Effector CD8-positive, alpha-beta T cell (primary cell): Measurements from ENCODE around the gene CORO1A.
"Not testable (repeated sequence)": the region's sequence is repeated elsewhere in the genome, so short reads cannot be mapped to it uniquely, and the experiment has no call there.

Source experiments
- DNase-seq: peaks from one replicate; lab custom pipeline; 2025; lab: John Stamatoyannopoulos, UW
- total RNA-seq, 4 experiments: gene quantifications; one replicate each; lab custom pipeline; 2026; lab: John Stamatoyannopoulos, UW

The CORO1A gene
- total RNA-seq = 430 to 884 (median 656) reads per million in 4 experiments

DNA sequence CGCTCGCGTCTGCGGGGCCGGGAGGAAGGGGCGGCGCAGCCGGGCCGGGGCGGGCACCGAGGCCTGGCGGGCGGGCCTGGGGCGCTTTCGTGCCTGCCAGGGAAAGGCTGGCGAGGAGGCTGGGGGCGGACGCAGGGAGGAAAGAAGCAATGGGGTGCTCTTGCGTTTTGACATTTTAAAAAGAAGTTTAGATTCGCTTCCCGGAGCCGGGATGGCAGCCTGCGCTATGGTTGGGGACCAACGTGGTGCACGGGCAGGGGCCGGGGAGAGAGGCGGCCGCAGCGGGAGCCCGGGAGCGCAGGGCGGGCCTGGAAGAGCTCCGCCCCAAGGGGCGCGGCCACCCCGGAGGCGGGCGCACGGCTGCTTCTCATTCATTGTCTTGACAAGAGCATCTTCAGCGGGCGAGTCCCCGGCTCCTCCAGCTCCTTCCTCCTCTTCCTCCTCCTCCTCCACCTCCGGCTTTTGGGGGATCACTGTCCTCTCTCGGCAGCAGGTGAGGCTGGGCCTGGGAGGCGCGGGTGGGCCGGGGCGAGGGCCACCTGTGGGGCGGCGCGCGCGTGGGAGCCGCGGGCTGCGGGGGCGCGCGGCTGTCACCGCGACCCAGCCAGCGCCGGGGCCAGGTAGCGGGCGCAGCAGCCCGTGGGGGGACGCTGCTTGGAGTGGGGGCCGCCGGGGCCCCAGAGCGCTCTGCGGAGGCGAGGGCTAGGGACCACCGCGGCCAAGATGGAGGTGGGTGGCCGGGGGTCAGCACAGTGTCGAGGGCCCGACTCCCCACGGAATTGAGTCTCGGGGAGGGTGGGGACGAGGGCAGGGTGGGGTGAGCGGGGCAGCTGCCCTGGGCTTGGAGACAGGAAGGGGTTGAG, at the start of gene CORO1A:
TSS of gene CORO1A (plus strand) at position 370 of the 863 bp plus-strand sequence. CDS start 1,608 bp downstream, outside the sequence.
- DNase-seq = peak; percentile 70

DNA sequence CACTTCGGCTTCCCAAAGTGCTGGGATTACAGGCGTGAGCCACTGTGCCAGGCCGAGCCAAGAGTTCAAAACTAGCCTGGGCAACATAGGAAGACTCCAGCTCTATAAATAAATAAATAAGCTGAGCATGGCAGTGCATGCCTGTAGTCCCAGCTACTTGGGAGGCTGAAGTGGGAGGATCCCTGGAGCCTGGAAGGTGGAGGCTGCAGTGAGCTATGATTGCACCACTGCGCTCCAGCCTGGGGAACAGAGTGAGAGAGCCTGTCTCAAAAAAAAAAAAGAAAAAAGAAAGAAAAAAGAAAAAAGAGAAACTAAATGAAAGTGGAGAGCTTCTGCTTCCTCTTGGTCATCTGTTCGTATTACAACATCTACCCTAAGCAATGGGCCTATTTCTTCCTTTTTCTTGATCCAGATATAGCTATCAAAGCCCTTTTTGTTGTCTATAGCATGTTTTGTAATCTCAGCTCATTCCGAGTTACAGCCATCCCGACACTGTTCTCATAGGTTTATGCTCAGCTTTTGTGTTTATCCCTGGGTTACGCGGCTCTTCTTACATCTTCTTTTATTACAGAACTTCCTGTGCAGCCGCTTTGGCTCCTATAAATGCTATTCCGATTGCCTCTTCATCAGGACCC, 46.3 kb upstream of the CORO1A start:
- DNase-seq = no peak

DNA sequence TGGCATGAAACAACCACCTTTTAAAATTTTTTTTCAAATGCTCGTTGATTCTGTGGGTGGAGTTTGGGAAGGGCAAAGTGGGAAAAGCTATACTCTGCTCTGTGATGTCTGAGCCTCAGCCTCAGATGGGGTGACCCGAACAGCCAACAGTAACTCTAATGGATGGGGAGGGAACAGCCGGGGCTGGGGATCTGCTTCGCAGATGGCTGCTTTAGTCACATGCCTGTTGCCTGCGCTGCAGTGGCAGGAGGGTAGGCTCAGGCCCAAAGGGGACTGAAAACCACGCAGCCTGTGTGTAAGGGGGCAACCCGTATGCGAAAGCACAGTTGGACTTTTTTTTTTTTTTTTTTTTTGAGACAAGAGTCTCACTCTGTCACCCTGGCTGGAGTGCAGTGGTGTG, 45.5 kb upstream of the CORO1A start:
- DNase-seq = no peak

DNA sequence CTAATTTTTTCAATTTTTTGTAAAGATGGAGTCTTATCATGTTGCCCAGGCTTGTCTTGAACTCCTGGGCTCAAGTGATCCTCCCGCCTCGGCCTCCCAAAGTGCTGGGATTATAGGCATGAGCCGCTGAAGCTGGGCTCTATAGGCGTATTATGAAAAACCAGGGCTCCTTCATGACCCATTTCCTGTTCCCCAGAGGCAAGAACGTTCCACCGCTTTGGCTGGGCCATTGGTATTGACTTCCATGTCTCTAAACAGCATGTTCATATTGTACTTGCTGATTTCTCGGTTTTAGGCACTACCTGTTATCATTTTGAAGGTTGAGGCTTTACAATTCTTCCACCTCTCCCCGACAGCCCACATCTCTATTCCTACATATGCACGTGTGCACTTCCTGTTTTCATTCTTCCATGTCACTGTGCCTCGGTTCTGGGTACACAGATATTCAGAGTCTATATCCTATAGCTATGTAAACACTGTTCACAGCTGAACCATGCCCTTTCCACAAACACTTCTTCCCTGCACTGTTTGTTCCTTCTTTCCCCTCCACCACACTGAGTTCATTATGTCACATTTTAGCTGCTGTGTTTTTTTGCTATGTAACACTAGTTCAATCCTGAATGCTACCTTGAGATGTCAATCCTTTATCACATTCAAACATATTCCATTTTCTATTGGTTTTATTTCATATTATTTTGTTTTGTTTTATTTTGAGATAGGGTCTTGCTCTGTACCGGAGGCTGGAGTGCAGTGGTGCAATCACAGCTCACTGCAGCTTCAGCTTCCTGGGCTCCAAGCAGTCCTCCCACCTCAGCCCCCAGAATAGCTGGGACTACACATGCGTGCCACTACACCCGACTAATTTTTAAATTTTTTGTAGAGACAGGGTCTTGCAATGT, 43.6 kb upstream of the CORO1A start:
- no peak for DNase-seq

DNA sequence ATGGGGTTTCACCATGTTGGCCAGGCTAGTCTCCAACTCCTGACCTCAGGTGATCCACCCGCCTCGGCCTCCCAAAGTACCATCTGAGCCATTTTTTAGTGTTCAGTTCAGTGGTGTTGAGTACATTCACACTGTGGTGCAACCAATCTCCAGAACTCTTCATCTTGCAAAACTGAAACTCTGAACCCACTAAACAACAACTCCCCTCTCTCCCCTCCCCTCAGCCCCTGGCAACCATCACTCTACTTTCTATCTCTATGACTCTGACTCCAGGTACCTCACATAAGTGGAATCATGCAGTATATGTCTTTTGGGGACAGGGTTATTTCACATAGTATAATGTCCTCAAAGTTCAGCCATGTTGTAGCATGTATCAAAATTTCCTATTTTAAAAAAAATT, 41.7 kb upstream of the CORO1A start:
- DNase-seq = no peak

DNA sequence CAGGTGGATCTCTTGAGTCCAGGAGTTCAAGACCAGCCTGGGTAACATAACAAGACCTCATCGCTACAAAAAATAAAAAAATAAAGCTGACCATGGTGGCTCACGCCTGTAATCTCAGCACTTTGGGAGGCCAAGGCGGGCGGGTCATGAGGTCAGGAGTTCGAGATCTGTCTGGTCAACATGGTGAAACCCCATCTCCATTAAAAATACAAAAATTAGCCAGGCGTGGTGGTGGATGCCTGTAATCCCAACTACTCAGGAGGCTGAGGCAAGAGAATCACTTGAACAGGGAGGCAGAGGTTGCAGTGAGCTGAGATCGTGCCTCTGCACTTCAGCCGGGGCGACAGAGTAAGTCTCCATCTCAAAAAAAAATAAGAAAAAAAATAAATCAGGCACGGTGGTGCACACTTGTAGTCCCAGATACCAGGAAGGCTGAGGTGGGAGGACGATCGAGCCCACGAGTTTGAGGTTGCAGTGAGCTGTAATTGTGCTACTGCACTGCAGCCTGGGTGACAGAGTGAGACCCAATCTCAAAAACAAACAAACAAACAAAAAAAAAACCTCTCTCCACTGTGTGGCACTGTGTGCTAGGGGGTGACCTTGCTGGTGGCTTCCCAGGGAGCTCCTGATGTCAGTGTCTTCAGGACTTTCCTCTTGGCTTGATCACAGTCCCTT, 40.6 kb upstream of the CORO1A start:
- no peak for DNase-seq

DNA sequence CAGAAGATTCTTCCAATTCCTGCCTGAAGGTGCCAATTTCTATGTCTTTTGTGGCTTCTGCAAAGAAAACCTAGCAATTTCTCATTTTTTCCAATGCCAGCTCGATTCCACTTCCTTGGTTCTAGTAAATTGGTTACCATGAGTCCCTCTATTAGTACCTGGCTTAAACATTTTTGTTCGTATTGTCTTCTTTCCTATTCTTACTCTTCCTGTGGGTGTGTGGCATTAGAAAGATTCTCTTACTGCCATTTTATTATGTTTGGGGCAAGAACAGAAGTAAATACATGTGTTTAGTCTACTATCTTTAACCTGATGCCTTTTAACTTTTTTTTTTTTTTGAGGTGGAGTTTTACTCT, 40.1 kb upstream of the CORO1A start:
- DNase-seq = no peak

DNA sequence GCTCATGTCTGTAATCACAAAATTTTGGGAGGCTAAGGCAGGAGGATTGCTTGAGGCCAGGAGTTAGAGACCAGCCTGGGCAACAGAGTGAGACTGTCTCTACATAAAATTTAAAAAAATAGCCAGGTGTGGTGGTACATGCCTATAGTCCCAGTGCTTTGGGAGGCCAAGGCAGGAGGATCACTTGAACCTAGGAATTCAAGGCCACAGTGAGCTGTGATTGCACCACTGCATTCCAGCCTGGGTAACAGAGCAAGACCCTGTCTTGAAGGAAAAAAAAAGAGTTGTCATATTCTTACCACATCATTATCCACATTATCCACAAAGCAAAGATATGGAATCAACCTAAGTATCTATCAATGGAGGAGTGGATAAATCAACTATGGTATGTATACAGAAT, 39.4 kb upstream of the CORO1A start:
- DNase-seq = no peak

DNA sequence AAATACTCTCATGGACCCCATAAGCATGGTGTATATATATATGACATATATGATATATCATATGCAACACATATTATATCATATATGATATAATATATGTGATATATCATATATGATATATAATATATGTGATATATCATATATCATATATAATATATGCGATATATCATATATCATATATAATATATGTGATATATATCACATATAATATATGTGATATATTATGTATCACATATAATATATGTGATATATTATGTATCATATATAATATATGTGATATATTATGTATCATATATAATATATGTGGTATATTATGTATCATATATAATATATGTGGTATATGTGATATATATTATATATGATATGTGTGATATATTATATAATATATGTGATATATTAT, 38.5 kb upstream of the CORO1A start:
- no peak for DNase-seq

DNA sequence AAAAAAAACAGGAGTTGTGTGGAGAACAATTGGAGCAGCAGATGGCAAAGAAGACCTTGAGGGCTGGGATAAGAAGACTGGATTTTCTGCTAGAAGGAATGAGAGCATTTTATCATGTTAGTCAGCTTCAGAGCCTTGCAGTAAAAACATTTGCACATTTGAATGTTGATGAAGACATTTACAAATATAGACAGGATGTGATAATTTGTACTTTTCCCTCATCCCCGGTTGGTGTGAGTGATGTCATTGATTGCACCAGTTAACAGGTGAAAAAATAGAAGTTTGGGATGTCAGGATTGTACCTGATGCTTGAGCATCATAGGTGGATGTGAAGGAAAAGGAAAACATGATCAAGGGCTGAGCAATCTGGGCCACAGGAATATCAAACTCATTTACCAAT, 37.7 kb upstream of the CORO1A start:
- DNase-seq = no peak

DNA sequence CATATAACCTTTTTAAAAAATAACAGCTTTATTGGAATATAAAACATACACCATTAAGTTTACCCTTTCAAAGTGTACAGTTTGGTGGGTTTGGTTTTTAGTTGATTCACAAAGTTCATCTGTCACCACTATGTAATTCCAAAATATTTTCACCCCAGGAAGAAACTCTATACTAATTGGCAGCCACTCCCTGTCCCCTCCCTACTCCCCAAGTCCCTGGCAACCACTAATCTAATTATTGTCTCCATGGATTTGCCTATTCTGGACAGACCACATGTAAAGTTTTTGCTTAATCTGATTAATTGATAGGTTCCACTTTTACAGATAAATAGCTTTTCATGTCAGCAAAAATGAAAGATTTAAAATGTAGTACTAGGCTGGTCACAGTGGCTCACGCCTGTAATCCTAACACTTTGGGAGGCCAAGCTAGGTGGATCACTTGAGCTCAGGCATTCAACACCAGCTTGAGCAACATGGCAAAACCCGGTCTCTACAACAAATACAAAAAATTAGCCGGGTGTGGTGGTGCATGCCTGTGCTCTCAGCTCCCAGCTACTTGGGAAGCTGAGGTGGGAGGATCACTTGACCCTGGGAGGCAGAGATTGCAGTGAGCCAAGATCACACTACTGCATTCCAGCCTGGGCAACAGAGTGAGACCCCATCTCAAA, 35.4 kb upstream of the CORO1A start:
- no peak for DNase-seq

DNA sequence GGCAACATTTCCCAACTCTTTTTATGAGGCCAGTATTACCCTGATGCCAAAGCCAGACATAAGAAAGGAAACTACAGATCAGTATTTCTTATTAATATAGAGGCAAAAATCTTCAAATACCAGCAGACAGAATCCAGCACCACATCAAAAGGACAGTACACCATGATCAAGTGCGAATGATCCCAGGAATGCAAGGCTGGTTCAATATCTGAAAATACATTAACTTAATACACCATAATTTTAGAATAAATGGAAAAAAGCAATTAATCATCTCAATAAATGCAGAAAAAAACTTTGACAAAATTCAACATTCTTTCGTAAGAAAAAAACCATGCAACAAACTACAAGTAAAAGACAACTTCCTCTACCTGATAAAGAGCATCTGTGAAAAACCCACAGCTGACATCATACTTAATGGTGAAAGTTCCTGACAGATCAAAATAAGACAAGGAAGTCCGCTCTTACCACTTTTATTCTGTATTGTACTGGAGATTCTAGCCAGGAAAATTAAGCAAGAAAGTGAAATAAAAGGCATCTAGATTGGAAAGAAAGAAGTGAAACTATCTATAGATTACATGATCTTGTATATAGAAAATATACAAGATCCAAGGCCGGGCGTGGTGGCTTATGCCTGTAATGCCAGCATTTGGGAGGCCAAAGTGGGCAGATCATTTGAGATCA, 34.0 kb upstream of the CORO1A start:
- DNase-seq = no peak

DNA sequence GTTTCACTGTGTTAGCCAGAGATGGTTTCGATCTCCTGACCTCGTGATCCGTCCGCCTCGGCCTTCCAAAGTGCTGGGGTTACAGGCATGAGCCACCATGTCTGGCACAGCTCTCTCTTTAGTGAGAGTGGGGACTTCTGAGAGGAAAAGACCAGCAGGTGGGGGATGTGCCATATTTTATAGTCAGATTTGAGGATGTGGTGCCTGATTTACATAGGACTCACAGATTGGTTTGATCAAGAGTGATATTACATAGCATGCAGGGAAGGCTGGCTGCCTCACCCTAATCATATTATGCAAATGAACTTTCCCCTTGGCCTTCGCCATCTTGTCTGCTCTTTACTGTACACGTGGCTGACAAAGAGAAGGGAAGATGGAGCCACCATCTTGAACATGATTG, 32.3 kb upstream of the CORO1A start:
- DNase-seq = no peak

DNA sequence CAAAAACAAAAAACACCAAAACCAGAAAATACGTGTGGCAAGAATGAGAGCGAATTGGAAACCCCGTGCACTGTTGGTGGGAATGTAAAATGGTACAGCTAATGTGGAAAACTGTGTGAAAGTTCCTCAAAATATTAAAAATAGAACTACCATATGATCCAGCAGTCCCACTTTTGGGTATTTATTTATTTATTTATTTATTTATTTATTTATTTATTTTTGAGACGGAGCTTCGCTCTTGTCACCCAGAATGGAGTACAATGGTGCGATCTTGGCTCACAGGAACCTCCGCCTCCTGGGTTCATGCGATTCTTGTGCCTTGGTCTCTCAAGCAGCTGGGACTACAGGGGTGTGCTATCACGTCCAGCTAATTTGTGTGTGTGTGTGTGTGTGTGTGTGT, 30.9 kb upstream of the CORO1A start:
- DNase-seq = no peak

DNA sequence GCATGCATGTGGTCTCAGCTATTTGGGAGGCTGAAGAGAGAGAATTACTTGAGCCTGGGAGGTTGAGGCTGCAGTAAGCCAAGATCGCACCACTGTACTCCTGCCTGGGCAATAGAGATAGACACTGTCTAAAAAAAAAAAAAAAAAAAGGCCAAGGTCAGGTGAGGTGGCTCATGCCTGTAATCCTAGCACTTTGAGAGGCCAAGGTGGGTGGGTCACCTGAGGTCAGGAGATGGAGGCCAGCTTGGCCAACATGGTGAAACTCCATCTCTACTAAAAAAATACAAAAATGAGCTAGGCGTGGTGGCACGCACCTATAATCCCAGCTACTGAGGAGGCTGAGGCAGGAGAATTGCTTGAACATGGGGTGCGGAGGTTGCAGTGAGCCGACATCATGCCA, 28.2 kb upstream of the CORO1A start:
- DNase-seq = no peak

DNA sequence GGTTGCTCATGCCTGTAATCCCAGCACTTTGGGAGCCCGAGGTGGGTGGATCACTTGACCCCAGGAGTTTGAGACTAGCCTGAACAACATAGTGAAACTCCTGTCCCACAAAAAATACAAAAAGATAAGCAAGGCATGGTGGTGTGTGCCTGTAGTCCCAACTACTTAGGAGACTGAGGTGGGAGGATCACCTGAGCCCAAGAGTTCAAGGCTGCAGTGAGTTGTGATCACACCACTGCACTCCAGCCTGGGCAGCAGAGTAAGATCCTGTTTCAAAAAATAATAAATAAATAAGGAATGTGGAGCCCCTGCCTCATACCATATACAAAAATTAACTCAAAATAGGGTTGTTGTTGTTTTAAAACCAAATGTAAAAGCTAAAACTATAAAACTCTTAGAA, 26.2 kb upstream of the CORO1A start:
- DNase-seq = no peak

DNA sequence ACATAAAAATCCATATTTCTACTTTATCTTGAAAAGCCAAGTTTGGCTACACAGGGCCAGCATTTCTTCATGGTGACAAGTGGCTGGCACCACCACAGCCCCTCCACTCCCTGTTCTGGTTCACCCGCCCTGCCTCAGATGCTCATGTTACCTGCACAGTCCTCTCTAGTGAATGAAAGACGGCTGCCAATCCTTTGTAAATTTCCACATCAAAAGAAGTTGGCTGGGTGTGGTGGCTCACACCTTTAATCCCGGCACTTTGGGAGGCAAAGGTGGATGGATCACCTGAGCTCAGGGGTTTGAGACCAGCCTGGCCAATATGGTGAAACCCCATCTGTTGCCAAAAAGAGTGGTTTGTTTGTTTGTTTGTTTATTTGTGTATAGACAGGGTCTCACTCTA, 19.9 kb upstream of the CORO1A start:
- DNase-seq = no peak

DNA sequence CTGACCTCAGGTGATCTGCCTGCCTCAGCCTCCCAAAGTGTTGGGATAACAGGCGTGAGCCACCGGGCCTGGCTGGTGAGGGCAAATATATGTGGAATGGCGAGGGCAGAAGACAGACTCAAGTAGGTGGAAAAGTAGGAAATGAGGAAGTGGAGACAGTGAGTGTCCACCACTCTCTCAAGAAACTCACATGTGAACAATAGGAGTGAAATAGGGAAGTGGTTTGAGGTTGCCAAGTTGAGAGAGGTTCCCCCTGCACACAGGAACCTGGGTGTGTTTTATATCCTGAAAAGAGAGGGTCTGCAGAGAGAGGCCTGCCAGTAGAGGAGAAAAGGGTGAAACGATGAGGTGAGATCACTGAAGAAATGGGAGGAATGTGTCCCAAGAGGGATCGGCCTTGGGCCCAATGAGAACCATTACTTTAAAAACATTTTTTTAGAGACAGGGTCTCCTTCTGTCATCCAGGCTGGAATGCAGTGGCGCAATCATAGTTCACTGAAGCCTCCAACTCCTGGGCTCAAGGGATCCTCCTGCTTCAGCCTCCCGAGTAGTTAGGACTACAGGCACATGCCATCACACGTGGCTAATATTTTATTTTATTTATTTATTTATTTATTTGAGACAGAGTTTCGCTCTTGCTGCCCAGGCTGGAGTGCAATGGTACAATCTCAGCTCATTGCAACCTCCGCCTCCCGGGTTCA, 17.1 kb upstream of the CORO1A start:
- DNase-seq = no peak

DNA sequence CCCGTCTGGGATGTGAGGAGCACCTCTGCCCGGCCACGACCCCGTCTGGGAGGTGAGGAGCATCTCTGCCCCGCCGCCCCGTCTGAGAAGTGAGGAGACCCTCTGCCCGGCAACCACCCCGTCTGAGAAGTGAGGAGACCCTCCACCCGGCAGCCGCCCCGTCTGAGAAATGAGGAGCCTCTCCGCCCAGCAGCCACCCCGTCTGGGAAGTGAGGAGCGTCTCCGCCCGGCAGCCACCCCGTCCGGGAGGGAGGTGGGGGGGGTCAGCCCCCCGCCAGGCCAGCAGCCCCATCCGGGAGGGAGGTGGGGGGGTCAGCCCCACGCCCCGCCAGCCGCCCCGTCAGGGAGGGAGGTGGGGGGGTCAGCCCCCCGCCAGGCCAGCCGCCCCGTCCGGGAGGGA, 14.7 kb upstream of the CORO1A start:
- DNase-seq = not testable (repeated sequence)

DNA sequence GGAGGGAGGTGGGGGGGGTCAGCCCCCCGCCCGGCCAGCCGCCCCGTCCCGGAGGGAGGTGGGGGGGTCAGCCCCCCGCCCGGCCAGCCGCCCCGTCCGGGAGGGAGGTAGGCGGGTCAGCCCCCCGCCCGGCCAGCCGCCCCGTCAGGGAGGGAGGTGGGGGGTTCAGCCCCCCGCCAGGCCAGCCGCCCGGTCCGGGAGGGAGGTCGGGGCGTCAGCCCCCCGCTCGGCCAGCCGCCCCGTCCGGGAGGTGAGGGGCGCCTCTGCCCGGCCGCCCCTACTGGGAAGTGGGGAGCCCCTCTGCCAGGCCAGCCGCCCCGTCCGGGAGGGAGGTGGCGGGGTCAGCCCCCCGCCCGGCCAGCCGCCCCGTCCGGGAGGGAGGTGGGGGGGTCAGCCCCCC, 14.0 kb upstream of the CORO1A start:
- DNase-seq = not testable (repeated sequence)
